ENCODE results near the gene CPAMD8. TPM values are rescaled to one million over a fixed set of nuclear protein-coding genes. Genes with fewer than 3 reads are reported as not detected.

CPAMD8 gene
- total and polyA plus RNA-seq, 2 donors (not counting 1 experiment from before 2014, with no cell fraction given), result 1.1 to 2.7 TPM

DNA sequence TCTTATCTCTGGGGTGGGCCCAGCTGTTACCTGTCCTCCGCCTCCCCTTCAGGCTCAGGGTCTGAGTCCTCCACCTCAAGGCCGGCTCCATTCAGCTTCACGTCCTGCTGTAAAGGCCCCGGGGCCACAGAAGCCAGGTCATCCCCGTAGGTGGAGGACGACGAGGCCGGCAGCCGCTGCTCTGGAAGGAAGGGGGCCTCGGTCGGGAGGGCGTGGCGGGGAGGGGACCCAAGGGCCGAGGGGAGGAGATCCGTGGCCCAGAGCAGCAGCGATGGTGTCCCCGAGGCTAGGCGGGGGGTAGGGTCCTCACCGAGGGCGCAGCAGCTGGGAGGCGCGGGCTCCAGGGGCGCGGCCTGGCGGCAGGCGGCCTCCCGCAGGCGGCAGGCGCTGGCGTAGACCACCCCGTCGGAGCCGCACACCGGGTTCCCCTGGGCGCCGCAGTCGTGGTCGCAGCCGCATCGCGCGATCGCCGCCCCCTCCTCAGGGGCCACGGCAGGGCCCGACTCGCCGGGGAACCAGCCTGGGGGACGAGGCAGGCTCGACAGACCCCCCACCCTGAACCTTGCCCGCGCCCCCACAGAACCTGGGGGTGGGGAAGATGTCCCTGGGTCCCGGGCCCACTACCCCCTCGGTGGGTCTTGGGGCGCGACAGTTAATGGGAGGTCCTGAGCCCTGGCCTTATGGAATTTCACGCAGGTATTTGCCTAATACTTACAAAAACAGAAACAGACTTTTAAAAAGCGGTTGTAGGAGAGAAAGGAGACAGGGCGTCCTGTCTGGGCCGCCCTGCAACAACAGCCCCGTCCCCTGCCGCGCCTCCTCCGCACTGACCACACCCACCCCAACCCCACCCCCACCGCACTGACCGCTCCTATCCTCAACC, 130.2 kb downstream of the CPAMD8 start:
- H3K9ac ChIP-seq (ENCODE audit: low read length), result peak overlapping the region; percentile 55
- no peaks in the 10 kb centered on the region for H3K36me3 ChIP-seq (replicated peaks in 1 of 2; ENCODE audit: control extremely low read depth in 1 of 2, control insufficient read depth in 1 of 2, extremely low read depth in 1 of 2, insufficient read depth in 2 of 2, low read length in 1 of 2)
- H3K4me3 ChIP-seq (ENCODE audit: control extremely low read depth in 1 of 5, extremely low read depth in 1 of 5, insufficient read depth in 1 of 5, low read depth in 2 of 5, low read length in 4 of 5), result peak overlapping the region in 4 of 5 experiments; percentile 24 to 84 (median 46)
- H2AFZ ChIP-seq (ENCODE audit: insufficient read depth, low read depth, low read length, poor library complexity, severe bottlenecking), result peak overlapping the region; percentile 77
- 11% methylated on average over 48 of the region's 66 CpGs for WGBS (ENCODE audit: insufficient coverage)
- TF ChIP-seq, protein P1, sequence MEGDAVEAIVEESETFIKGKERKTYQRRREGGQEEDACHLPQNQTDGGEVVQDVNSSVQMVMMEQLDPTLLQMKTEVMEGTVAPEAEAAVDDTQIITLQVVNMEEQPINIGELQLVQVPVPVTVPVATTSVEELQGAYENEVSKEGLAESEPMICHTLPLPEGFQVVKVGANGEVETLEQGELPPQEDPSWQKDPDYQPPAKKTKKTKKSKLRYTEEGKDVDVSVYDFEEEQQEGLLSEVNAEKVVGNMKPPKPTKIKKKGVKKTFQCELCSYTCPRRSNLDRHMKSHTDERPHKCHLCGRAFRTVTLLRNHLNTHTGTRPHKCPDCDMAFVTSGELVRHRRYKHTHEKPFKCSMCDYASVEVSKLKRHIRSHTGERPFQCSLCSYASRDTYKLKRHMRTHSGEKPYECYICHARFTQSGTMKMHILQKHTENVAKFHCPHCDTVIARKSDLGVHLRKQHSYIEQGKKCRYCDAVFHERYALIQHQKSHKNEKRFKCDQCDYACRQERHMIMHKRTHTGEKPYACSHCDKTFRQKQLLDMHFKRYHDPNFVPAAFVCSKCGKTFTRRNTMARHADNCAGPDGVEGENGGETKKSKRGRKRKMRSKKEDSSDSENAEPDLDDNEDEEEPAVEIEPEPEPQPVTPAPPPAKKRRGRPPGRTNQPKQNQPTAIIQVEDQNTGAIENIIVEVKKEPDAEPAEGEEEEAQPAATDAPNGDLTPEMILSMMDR (IDR thresholded peaks at IDR 0.05), result no peak
- TF ChIP-seq EZH2 (IDR thresholded peaks at IDR 0.05; ENCODE audit: borderline replicate concordance, insufficient read depth, low read depth, low read length, poor library complexity, severe bottlenecking), result no peak
- Mint-ChIP-seq H3K27ac (no peak overlapping the region), H3K27me3 (no peaks in the 10 kb centered on the region), H3K9me3 (ENCODE audit: insufficient read depth) (no peaks in the 10 kb centered on the region), H3K4me1 (peaks cover 45% of the 10 kb centered on the region), H3K4me3 (peak overlapping the region; percentile 70)
- peak overlapping the region; percentile 100 for H3K4me2 ChIP-seq (replicated peaks; ENCODE audit: low read depth, low read length, poor library complexity, severe bottlenecking)
- peaks cover 0 to 11% (median 2%) of the 10 kb centered on the region in 4 experiments for H3K27me3 ChIP-seq (replicated peaks in 1 of 4; ENCODE audit: control extremely low read depth in 1 of 4, control insufficient read depth in 3 of 4, insufficient read depth in 4 of 4, low read length in 3 of 4)
- peak; percentile 49 for DNase-seq
- ChIA-PET CTCF (no interaction called here), POLR2A (no interaction called here)
- H4K20me1 ChIP-seq (ENCODE audit: control insufficient read depth, insufficient read depth, low read length, poor library complexity, severe bottlenecking), result no peaks in the 10 kb centered on the region
- no peak for ATAC-seq (ENCODE audit: low read depth)
- H3K9me3 ChIP-seq (ENCODE audit: control extremely low read depth in 1 of 3, control insufficient read depth in 2 of 3, insufficient read depth in 1 of 3, low read length in 2 of 3), result peaks cover 0 to 6% (median 0%) of the 10 kb centered on the region in 3 donors
- intact Hi-C loops (cut with micrococcal nuclease), result loop anchor here (2.0 to 10.0 kb wide), 4 partner anchors 62 to 408 kb away; partner anchors contain the start of genes ABHD8, DDA1, MRPL34 and NWD1
- H3K4me1 ChIP-seq (ENCODE audit: control insufficient read depth in 2 of 2, insufficient read depth in 2 of 2, low read length in 2 of 2), result peaks cover 35 to 59% of the 10 kb centered on the region in 2 donors
- no peak overlapping the region for H3K27ac ChIP-seq (ENCODE audit: low read length in 2 of 2)
- no peaks in the 10 kb centered on the region for H3K79me2 ChIP-seq (ENCODE audit: control insufficient read depth, insufficient read depth, low read length)
